SK-N-SH (cell line): ENCODE measurements around the gene GHDC. TPM values are rescaled to one million over a fixed set of nuclear protein-coding genes. Genes with fewer than 3 reads are reported as not detected.

ENCODE experiments used
- CTCF ChIA-PET: fragments of 300-600, 350-600 bp; formaldehyde crosslinking; extraction: SDS; loops from one replicate; lab custom pipeline; 2021; lab: Yijun Ruan, JAX
- POLR2A ChIA-PET: fragments of 350-600 bp; sonication (Branson Sonifier 250); formaldehyde crosslinking; extraction: SDS; loops from one replicate; lab custom pipeline; 2020; ENCODE audit warnings: antibody characterized with exemption, inconsistent platforms; lab: Yijun Ruan, JAX
- DNase-seq: peaks from one replicate; pipeline ENCODE4 v3.0.0; 2012
- H2AFZ ChIP-seq: fragments of 200-600 bp; sonication (generic); 2 replicates; pipeline ENCODE4 v1.8.1; 2016; ENCODE audit warnings: antibody characterized with exemption, mild to moderate bottlenecking, low read depth
- H3F3A ChIP-seq: fragments of 200-600 bp; sonication (generic); replicated peaks from 2 replicates; pipeline ENCODE3; 2016; ENCODE audit warnings: antibody characterized with exemption, mild to moderate bottlenecking; ENCODE audit not compliant: insufficient read depth
- H3K27ac ChIP-seq, 2 experiments: fragments of 200-500 bp in 1 of 2; fragments of 200-600 bp in 1 of 2; sonication (Bioruptor generic) in 1 of 2; sonication (generic), shearing (Covaris generic) in 1 of 2; 2 replicates each; pipeline versions ENCODE4 v1.5.1 to v1.6.1; 2014 to 2016; ENCODE audit warnings: low read depth in 2 of 2, inconsistent platforms in 1 of 2, low read length in 1 of 2, mild to moderate bottlenecking in 1 of 2, mixed read lengths in 1 of 2
- H3K27me3 ChIP-seq: fragments of 200-600 bp; sonication (generic), shearing (Covaris generic); 2 replicates; pipeline ENCODE4 v1.6.1; 2016; ENCODE audit warnings: mixed run types; ENCODE audit not compliant: insufficient read depth
- H3K36me3 ChIP-seq, 2 experiments: fragments of 200-500 bp in 1 of 2; fragments of 200-600 bp in 1 of 2; sonication (Bioruptor generic) in 1 of 2; sonication (generic) in 1 of 2; replicated peaks in 1 of 2; 2 replicates each; pipeline versions ENCODE3 to v1.5.1; 2014 to 2016; ENCODE audit warnings: low read length in 1 of 2, mild to moderate bottlenecking in 1 of 2; ENCODE audit not compliant: insufficient read depth in 2 of 2, control insufficient read depth in 1 of 2
- H3K4me1 ChIP-seq, 2 experiments: fragments of 200-500 bp in 1 of 2; fragments of 200-600 bp in 1 of 2; sonication (Bioruptor generic) in 1 of 2; sonication (generic), shearing (Covaris generic) in 1 of 2; 2 replicates each; pipeline versions ENCODE4 v1.5.1 to v1.6.1; 2014 to 2016; ENCODE audit warnings: low read depth in 1 of 2, low read length in 1 of 2, mixed run types in 1 of 2; ENCODE audit not compliant: insufficient read depth in 2 of 2, control insufficient read depth in 1 of 2
- H3K4me2 ChIP-seq: fragments of 200-600 bp; sonication (generic), shearing (Covaris generic); 2 replicates; pipeline ENCODE4 v1.6.1; 2017; ENCODE audit warnings: mixed run types
- H3K4me3 ChIP-seq, 2 experiments: fragments of 200-500 bp in 1 of 2; fragments of 200-600 bp in 1 of 2; sonication (Bioruptor generic) in 1 of 2; sonication (generic), shearing (Covaris generic) in 1 of 2; 2 replicates each; pipeline versions ENCODE4 v1.5.1 to v1.8.1; 2014 to 2016; ENCODE audit warnings: low read depth in 2 of 2, inconsistent platforms in 1 of 2, low read length in 1 of 2, mild to moderate bottlenecking in 1 of 2, mixed read lengths in 1 of 2, moderate library complexity in 1 of 2
- H3K79me2 ChIP-seq: fragments of 200-600 bp; sonication (generic); 2 replicates; pipeline ENCODE4 v1.8.1; 2017; ENCODE audit warnings: mild to moderate bottlenecking; ENCODE audit not compliant: insufficient read depth
- H3K9ac ChIP-seq: fragments of 200-600 bp; sonication (generic); 2 replicates; pipeline ENCODE4 v1.6.1; 2017; ENCODE audit warnings: mixed run types
- H3K9me2 ChIP-seq: fragments of 200-600 bp; sonication (generic); 2 replicates; pipeline ENCODE4 v1.6.1; 2017; ENCODE audit warnings: mixed run types
- H3K9me3 ChIP-seq: fragments of 200-600 bp; sonication (generic); 2 replicates; pipeline ENCODE4 v1.6.1; 2017; ENCODE audit warnings: mixed run types, mild to moderate bottlenecking, moderate library complexity
- H4K20me1 ChIP-seq: fragments of 200-600 bp; sonication (generic); 2 replicates; pipeline ENCODE4 v1.6.1; 2017; ENCODE audit warnings: mild to moderate bottlenecking, mixed run types; ENCODE audit not compliant: insufficient read depth
- CTCF ChIP-seq: fragments of 200-600 bp; sonication (generic); IDR thresholded peaks from 2 replicates; pipeline ENCODE4 v1.6.1; 2017; ENCODE audit warnings: antibody characterized with exemption, mild to moderate bottlenecking, moderate library complexity
- EP300 ChIP-seq, 2 experiments: IDR thresholded peaks; 2 replicates each; pipeline versions ENCODE4 v1.4.0 to v1.6.1; 2012; ENCODE audit warnings: borderline replicate concordance in 1 of 2, low read depth in 1 of 2, low read length in 1 of 2
- FOXJ3 ChIP-seq: sonication (generic); formaldehyde crosslinking; IDR thresholded peaks from 2 replicates; pipeline ENCODE4 v1.5.1; 2020; ENCODE audit warnings: mild to moderate bottlenecking, missing genetic modification reagents
- FOXM1 ChIP-seq: IDR thresholded peaks from 2 replicates; pipeline ENCODE4 v1.4.0; 2012; ENCODE audit warnings: low read depth, mild to moderate bottlenecking
- GABPA ChIP-seq: IDR thresholded peaks from 2 replicates; pipeline ENCODE4 v1.4.0; 2012; ENCODE audit warnings: low read depth, mild to moderate bottlenecking
- IRF3 ChIP-seq: fragments of 150-350 bp; IDR thresholded peaks from 2 replicates; pipeline ENCODE4 v1.6.1; 2016; ENCODE audit warnings: mild to moderate bottlenecking, low read depth, low read length
- MAX ChIP-seq: IDR thresholded peaks from 2 replicates; pipeline ENCODE4 v1.4.0; 2012; ENCODE audit warnings: low read depth
- MEF2A ChIP-seq: IDR thresholded peaks from 2 replicates; pipeline ENCODE4 v1.4.0; 2012; ENCODE audit warnings: low read depth, borderline replicate concordance
- MXI1 ChIP-seq: IDR thresholded peaks from 2 replicates; pipeline ENCODE4 v1.6.1; 2012; ENCODE audit warnings: mild to moderate bottlenecking, low read depth, low read length, improper control_type of control experiment
- NFIC ChIP-seq: IDR thresholded peaks from 2 replicates; pipeline ENCODE4 v1.4.0; 2012; ENCODE audit warnings: borderline replicate concordance
- NRF1 ChIP-seq: IDR thresholded peaks from 2 replicates; pipeline ENCODE4 v1.6.1; 2012; ENCODE audit warnings: low read depth, mild to moderate bottlenecking, low read length
- PBX3 ChIP-seq: IDR thresholded peaks from 2 replicates; pipeline ENCODE4; 2012
- POLR2AphosphoS5 ChIP-seq: IDR thresholded peaks from 2 replicates; pipeline ENCODE4 v1.6.1; 2012; ENCODE audit warnings: low read depth, low read length
- REST ChIP-seq: IDR thresholded peaks from 2 replicates; pipeline ENCODE4 v1.6.1; 2012; ENCODE audit warnings: mild to moderate bottlenecking, low read depth, low read length, moderate library complexity
- SIN3A ChIP-seq: IDR thresholded peaks from 2 replicates; pipeline ENCODE4 v1.6.1; 2012; ENCODE audit warnings: low read depth, mild to moderate bottlenecking, low read length, moderate library complexity, borderline replicate concordance
- SMC3 ChIP-seq: IDR thresholded peaks from 2 replicates; pipeline ENCODE4 v1.6.1; 2012; ENCODE audit warnings: low read depth, low read length, improper control_type of control experiment
- TAF1 ChIP-seq: IDR thresholded peaks from 2 replicates; pipeline ENCODE4 v1.6.1; 2012; ENCODE audit warnings: low read depth, mild to moderate bottlenecking, low read length, moderate library complexity, borderline replicate concordance
- TCF12 ChIP-seq: IDR thresholded peaks from 2 replicates; pipeline ENCODE4 v1.4.0; 2012
- YY1 ChIP-seq: IDR thresholded peaks from 2 replicates; pipeline ENCODE4 v1.4.0; 2012; ENCODE audit warnings: low read depth, mild to moderate bottlenecking
- WGBS: methylation state at CpG from one replicate; pipeline ENCODE4 v1.1.6; 2017; ENCODE audit warnings: low lambda C conversion rate; 5-methylcytosine and 5-hydroxymethylcytosine counted together
- polyA plus RNA-seq, 3 experiments: library from polyadenylated mRNA; depleted of rRNA; stranded (reverse); fragments of >200 nt; gene quantifications; 2 replicates each; pipeline ENCODE4 v1.2.3, GENCODE V29; 2012

GHDC gene
- polyA plus RNA-seq, 1 of the 3 experiments (the other 2 are of a cell fraction), result 15.8 TPM

- DNase-seq, result no peak
- WGBS, result 95% methylated on average over 5 of the region's 11 CpGs
- Histone ChIP-seq H3K9me2 (no peaks in the 10 kb centered on the region), H2AFZ (no peak within 1 kb of the TSS), H3K4me3 (peak within 1 kb of the TSS in 1 of 2 experiments; percentile 41; a peak in 1 of 4 replicates), H3K79me2 (no peaks in the 10 kb centered on the region), H3F3A (peaks cover 11% of the 10 kb centered on the region), H3K9ac (no peak within 1 kb of the TSS), H3K27ac (no peak within 1 kb of the TSS), H4K20me1 (no peaks in the 10 kb centered on the region), H3K4me2 (peak within 1 kb of the TSS; percentile 56; the same call in 1 of the 2 replicates), H3K4me1 (peaks cover 4 to 15% of the 10 kb centered on the region in 2 experiments; a peak in 2 of 4 replicates), H3K27me3 (no peaks in the 10 kb centered on the region), H3K9me3 (no peaks in the 10 kb centered on the region), H3K36me3 (no peaks in the 10 kb centered on the region)
- POLR2A ChIA-PET, result interaction anchor here (3.2 kb wide), 1 partner anchor 9 kb away, joined by 12 read pairs; the partner anchor contains the start of gene GHDC
- CTCF ChIA-PET, result interaction anchor here (0.7 to 2.1 kb wide), 8 partner anchors 9 to 218 kb away, joined by 3 to 10 read pairs (median 3); partner anchors contain the start of gene KAT2A
- no peak for TF ChIP-seq IRF3
- no peak for TF ChIP-seq MXI1
- TF ChIP-seq REST, result no peak
- no peak for TF ChIP-seq YY1
- no peak for TF ChIP-seq FOXM1
- no peak for TF ChIP-seq CTCF
- TF ChIP-seq NFIC, result no peak
- no peak for TF ChIP-seq TAF1
- TF ChIP-seq PBX3, result no peak
- TF ChIP-seq MEF2A, result no peak
- TF ChIP-seq FOXJ3, result no peak
- TF ChIP-seq GABPA, result no peak
- no peak for TF ChIP-seq EP300 (IDR thresholded peaks at IDR 0.05; ENCODE audit: borderline replicate concordance in 1 of 2, low read depth in 1 of 2, low read length in 1 of 2)
- no peak for TF ChIP-seq MAX
- TF ChIP-seq TCF12, result no peak
- TF ChIP-seq POLR2AphosphoS5, result no peak
- TF ChIP-seq SIN3A, result no peak
- no peak for TF ChIP-seq SMC3
- TF ChIP-seq NRF1, result no peak
These were observed 9.3 kb downstream of the GHDC start, which contains the start of gene HCRT for GRCh38 chr17:42184713-42185620. Gene HCRT, minus strand, starts transcription at chr17:42185452. Its CDS starts 87 bp downstream, at chr17:42185365.
